HFFc6 (cell line): ENCODE data around the gene HTRA3. TPM values are rescaled to one million over a fixed set of nuclear protein-coding genes. Genes with fewer than 3 reads are reported as not detected.

ENCODE experiments used
- DNase-seq: peaks from one replicate; pipeline ENCODE4 v3.0.0-alpha.2; 2018
- H3K27ac Mint-ChIP-seq: 2 replicates; pipeline ENCODE4 v1.8.0; 2020; ENCODE audit warnings: mild to moderate bottlenecking, mixed read lengths
- H3K27me3 Mint-ChIP-seq: 2 replicates; pipeline ENCODE4 v1.8.0; 2021; ENCODE audit warnings: mild to moderate bottlenecking, moderate library complexity, mixed read lengths; ENCODE audit not compliant: insufficient read depth
- H3K36me3 Mint-ChIP-seq: 2 replicates; pipeline ENCODE4 v1.8.0; 2021; ENCODE audit warnings: low read depth, mixed read lengths
- H3K4me1 Mint-ChIP-seq: 2 replicates; pipeline ENCODE4 v1.8.0; 2020; ENCODE audit warnings: low read depth, mixed read lengths
- H3K4me3 Mint-ChIP-seq: 2 replicates; pipeline ENCODE4 v1.8.0; 2020; ENCODE audit warnings: mild to moderate bottlenecking, moderate library complexity, mixed read lengths
- H3K9me3 Mint-ChIP-seq: 2 replicates; pipeline ENCODE4 v1.8.0; 2020; ENCODE audit warnings: mild to moderate bottlenecking, mixed read lengths
- CTCF ChIP-seq: fragments of 200-600 bp; sonication (generic); IDR thresholded peaks from 2 replicates; pipeline ENCODE4 v1.5.0; 2021; ENCODE audit warnings: antibody characterized with exemption, mild to moderate bottlenecking
- total RNA-seq, 6 experiments: library from RNA; stranded (reverse); fragmentation: NEBNext Ultra II Directional; extraction: Animal tissue kit (Norgen Biotek cat#: 25700); gene quantifications; 2 replicates in 1 of 6; 3 replicates in 5 of 6; pipeline ENCODE4 v1.2.3, GENCODE V29; 2021

The HTRA3 gene
- total RNA-seq, 6 experiments from 2014 or later, result 4.2 to 7.0 (median 4.8) TPM

- no peak for TF ChIP-seq CTCF
- no peak overlapping the region for H3K4me3 Mint-ChIP-seq
- DNase-seq, result no peak
- H3K9me3 Mint-ChIP-seq, result no peaks in the 10 kb centered on the region
- H3K27ac Mint-ChIP-seq, result no peak overlapping the region
- H3K27me3 Mint-ChIP-seq, result peaks cover 4% of the 10 kb centered on the region
- peaks cover 9% of the 10 kb centered on the region for H3K4me1 Mint-ChIP-seq
- no peaks in the 10 kb centered on the region for H3K36me3 Mint-ChIP-seq
These were observed 34.3 kb upstream of the HTRA3 start for GRCh38 chr4:8235224-8235623.

DNA sequence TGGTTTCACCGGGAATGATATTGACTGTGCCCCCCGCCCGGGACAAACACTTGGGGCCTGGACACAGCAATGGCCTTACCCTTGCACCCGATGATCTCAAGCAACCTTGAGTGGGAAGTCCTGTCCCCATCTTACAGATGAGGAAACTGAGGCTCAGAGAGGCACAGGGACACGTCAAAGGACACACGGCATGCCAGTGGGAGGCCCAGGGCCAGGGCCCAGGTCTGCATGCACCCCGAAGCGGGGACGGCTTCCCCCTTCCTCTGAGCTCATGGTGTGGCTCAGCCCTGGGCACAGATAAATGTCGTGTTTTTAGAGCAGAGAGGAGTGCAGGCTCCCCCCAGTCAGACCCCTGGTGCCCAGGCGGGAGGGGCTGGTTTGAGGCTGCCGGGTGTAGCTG, 33.9 kb upstream of the HTRA3 start:
- TF ChIP-seq CTCF, result no peak
- Mint-ChIP-seq H3K9me3 (no peaks in the 10 kb centered on the region), H3K36me3 (no peaks in the 10 kb centered on the region), H3K4me1 (peaks cover 6% of the 10 kb centered on the region), H3K27me3 (peaks cover 4% of the 10 kb centered on the region), H3K27ac (no peak overlapping the region), H3K4me3 (no peak overlapping the region)
- DNase-seq, result no peak

DNA sequence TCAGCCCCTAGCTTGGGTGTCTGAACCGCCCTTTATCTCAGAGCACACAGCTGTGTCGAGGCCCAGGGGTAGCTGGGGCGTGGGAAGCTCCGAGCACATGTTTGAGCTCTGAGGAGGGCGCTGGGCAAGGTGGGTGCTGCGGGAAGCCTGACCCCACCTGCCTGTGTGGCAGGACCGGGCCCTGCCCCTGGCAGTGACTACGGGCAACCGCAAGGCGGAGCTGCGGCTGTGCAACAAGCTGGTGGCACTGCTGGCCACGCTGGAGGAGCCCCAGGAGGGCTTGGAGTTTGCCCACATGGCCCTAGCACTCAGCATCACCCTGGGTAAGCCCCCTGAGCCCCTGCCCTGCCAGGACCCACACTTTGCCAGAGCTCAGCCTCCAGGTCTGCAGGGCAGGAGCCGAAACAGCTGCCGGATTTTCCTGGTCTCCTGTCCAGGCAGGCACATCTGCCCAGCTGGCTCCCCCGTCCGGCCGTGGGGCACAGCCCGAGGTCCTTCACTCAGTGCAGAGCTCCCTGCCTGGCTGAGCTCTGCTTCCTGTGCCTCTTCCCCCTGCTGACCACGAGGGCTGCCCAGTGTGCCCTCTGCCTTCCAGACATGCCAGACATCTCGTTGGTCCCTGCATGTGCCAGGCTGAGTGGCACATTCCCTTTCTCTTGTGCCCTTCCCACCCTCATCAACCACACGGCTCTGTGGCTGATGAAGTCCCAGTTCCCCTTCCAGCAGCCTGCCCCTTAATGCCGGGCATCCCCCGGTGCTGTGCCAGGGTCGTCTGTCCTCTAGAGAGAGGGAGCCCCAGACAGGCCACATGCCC, 33.2 kb upstream of the HTRA3 start:
- Mint-ChIP-seq H3K9me3 (no peaks in the 10 kb centered on the region), H3K4me3 (no peak overlapping the region), H3K27me3 (peaks cover 4% of the 10 kb centered on the region), H3K36me3 (no peaks in the 10 kb centered on the region), H3K4me1 (no peaks in the 10 kb centered on the region), H3K27ac (no peak overlapping the region)
- no peak for TF ChIP-seq CTCF
- DNase-seq, result no peak

GRCh38 chr4:8236920-8237195, 32.7 kb upstream of the HTRA3 start:
- Mint-ChIP-seq H3K27ac (no peak overlapping the region), H3K36me3 (no peaks in the 10 kb centered on the region), H3K27me3 (peaks cover 4% of the 10 kb centered on the region), H3K9me3 (no peaks in the 10 kb centered on the region), H3K4me3 (no peak overlapping the region), H3K4me1 (no peaks in the 10 kb centered on the region)
- TF ChIP-seq CTCF, result no peak
- no peak for DNase-seq

DNA sequence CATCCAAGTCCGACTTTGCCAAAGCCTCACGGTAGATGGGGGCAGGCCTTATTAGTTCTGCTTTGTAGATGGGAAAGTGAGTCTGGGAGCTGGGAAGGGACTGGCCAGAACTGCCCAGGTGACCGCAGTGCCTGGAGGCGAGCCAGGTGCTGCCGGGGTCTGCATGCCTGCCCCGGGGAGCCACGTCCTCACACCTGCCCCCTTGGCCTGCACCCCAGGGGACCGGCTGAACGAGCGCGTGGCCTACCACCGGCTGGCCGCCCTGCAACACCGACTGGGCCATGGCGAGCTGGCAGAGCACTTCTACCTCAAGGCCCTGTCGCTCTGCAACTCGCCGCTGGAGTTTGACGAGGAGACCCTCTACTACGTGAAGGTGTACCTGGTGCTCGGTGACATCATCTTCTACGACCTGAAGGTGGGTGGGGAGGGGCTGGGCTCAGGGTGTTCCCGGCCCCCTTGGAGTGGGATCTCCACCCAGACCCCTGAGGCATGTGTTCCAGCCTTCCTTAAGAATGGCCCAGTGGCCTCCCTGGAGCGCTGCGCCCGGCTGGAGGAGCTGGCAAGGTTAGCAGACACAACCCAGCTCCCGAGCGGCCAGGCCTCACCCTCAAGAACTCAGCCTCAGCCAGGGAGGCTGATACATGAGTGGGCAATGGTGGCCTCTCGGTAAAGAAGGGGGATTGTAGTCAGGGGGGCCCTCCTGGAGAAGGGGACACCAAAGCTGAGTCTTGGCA, 32.1 kb upstream of the HTRA3 start:
- Mint-ChIP-seq H3K27me3 (peaks cover 4% of the 10 kb centered on the region), H3K4me3 (no peak overlapping the region), H3K27ac (no peak overlapping the region), H3K9me3 (no peaks in the 10 kb centered on the region), H3K4me1 (no peaks in the 10 kb centered on the region), H3K36me3 (no peaks in the 10 kb centered on the region)
- no peak for TF ChIP-seq CTCF
- no peak for DNase-seq
